ENCODE data around the gene ALDH2. TPM values are rescaled to one million over a fixed set of nuclear protein-coding genes. Genes with fewer than 3 reads are reported as not detected.
A peak's percentile ranks its signal among the peaks of the same experiment; 100 is the strongest.
"Not testable (repeated sequence)": the region's sequence is repeated elsewhere in the genome, so short reads cannot be mapped to it uniquely, and the experiment has no call there.

ALDH2 gene
- total RNA-seq, 4 donors from 2014 or later: 148 to 278 (median 209) TPM

GRCh38 chr12:111730420-111730819, 36.3 kb upstream of the ALDH2 start:
- no peak overlapping the region for H3K4me3 ChIP-seq
- H3K27me3 ChIP-seq: no peaks in the 10 kb centered on the region
- no peak for TF ChIP-seq POLR2AphosphoS5 (IDR thresholded peaks at IDR 0.05)
- no peak for TF ChIP-seq CTCF (IDR thresholded peaks at IDR 0.05)
- no peak for TF ChIP-seq POLR2A (IDR thresholded peaks at IDR 0.05; ENCODE audit: low read depth)
- TF ChIP-seq EP300 (IDR thresholded peaks at IDR 0.05): no peak
- H3K9me3 ChIP-seq: no peaks in the 10 kb centered on the region
- peaks cover 24 to 96% (median 83%) of the 10 kb centered on the region in 4 donors for H3K36me3 ChIP-seq
- WGBS: 89% methylated on average over 9 of the region's 9 CpGs
- no peak for DNase-seq (ENCODE audit: extremely low spot score)
- intact Hi-C loops (cut with DNase I): no loop called here
- no peaks in the 10 kb centered on the region for H3K4me1 ChIP-seq
- no peak overlapping the region for H3K27ac ChIP-seq (replicated peaks in 1 of 4)

- no peak for DNase-seq (ENCODE audit: extremely low spot score)
- Histone ChIP-seq H3K36me3 (peaks cover 28 to 96% (median 83%) of the 10 kb centered on the region in 4 donors), H3K9me3 (no peaks in the 10 kb centered on the region), H3K4me3 (no peak overlapping the region), H3K27me3 (no peaks in the 10 kb centered on the region), H3K4me1 (no peaks in the 10 kb centered on the region), H3K27ac (replicated peaks in 1 of 4) (no peak overlapping the region)
- intact Hi-C loops (cut with DNase I): no loop called here
- WGBS: 81% methylated on average over 4 of the region's 4 CpGs
- TF ChIP-seq CTCF (IDR thresholded peaks at IDR 0.05) (no peak), EP300 (IDR thresholded peaks at IDR 0.05) (no peak), POLR2A (IDR thresholded peaks at IDR 0.05; ENCODE audit: low read depth) (no peak), POLR2AphosphoS5 (IDR thresholded peaks at IDR 0.05) (no peak)
Observed at GRCh38 chr12:111732786-111733185, 33.9 kb upstream of the ALDH2 start.

- Histone ChIP-seq H3K4me3 (no peak overlapping the region), H3K27me3 (no peaks in the 10 kb centered on the region), H3K36me3 (peaks cover 28 to 97% (median 83%) of the 10 kb centered on the region in 4 donors), H3K4me1 (no peaks in the 10 kb centered on the region), H3K9me3 (no peaks in the 10 kb centered on the region), H3K27ac (replicated peaks in 1 of 4) (no peak overlapping the region)
- DNase-seq (ENCODE audit: extremely low spot score): peak; percentile 55
- TF ChIP-seq EP300 (IDR thresholded peaks at IDR 0.05): no peak
- TF ChIP-seq CTCF (IDR thresholded peaks at IDR 0.05): no peak
- TF ChIP-seq POLR2A (IDR thresholded peaks at IDR 0.05; ENCODE audit: low read depth): no peak
- TF ChIP-seq POLR2AphosphoS5 (IDR thresholded peaks at IDR 0.05): no peak
- 75% methylated on average over 6 of the region's 8 CpGs for WGBS
- intact Hi-C loops (cut with DNase I): no loop called here
Observed at GRCh38 chr12:111733340-111733915, 33.3 kb upstream of the ALDH2 start.

GRCh38 chr12:111739524-111739923, 27.2 kb upstream of the ALDH2 start:
- H3K27me3 ChIP-seq; DNase-seq (ENCODE audit: extremely low spot score); H3K9me3 ChIP-seq; intact Hi-C loops (cut with DNase I); H3K4me3 ChIP-seq: not testable (repeated sequence)
- Histone ChIP-seq H3K36me3 (peaks cover 14 to 60% (median 42%) of the 10 kb centered on the region in 4 donors), H3K27ac (replicated peaks in 1 of 4) (peak overlapping the region in 3 of 4 donors; percentile 14 to 64 (median 62)), H3K4me1 (peaks cover 7 to 27% (median 21%) of the 10 kb centered on the region in 4 donors)
- WGBS: 96% methylated on average over 9 of the region's 9 CpGs

GRCh38 chr12:111741235-111741812, 25.4 kb upstream of the ALDH2 start:
- no peaks in the 10 kb centered on the region for H3K27me3 ChIP-seq
- peaks cover 7 to 27% (median 21%) of the 10 kb centered on the region in 4 donors for H3K4me1 ChIP-seq
- TF ChIP-seq CTCF (IDR thresholded peaks at IDR 0.05): no peak
- TF ChIP-seq POLR2AphosphoS5 (IDR thresholded peaks at IDR 0.05): no peak
- TF ChIP-seq POLR2A (IDR thresholded peaks at IDR 0.05; ENCODE audit: low read depth): no peak
- TF ChIP-seq EP300 (IDR thresholded peaks at IDR 0.05): no peak
- H3K36me3 ChIP-seq: peaks cover 16 to 59% (median 42%) of the 10 kb centered on the region in 4 donors
- intact Hi-C loops (cut with DNase I): no loop called here
- H3K27ac ChIP-seq (replicated peaks in 1 of 4): peak overlapping the region; percentile 62 to 71 (median 66)
- H3K4me3 ChIP-seq: no peak overlapping the region
- no peak for DNase-seq (ENCODE audit: extremely low spot score)
- H3K9me3 ChIP-seq: no peaks in the 10 kb centered on the region
- WGBS: 32% methylated on average over 4 of the region's 4 CpGs
